GM19324 (cell line): ENCODE measurements around the gene KCNJ1.

Experiments
- ATAC-seq: cut with Tn5 transposase; IDR thresholded peaks from one replicate; pipeline ENCODE4 v1.9.1; 2021; ENCODE audit warnings: mild to moderate bottlenecking, moderate library complexity; ENCODE audit not compliant: unreplicated experiment, low FRiP score

Gene KCNJ1

GRCh38 chr11:128867277-128867676 is at the start of gene KCNJ1:
TSS of gene KCNJ1 (minus strand) at chr11:128867296. CDS start at chr11:128840243, 27,053 bp downstream.
- ATAC-seq: no peak

- no peak for ATAC-seq
These were observed 49.6 kb upstream of the KCNJ1 start for GRCh38 chr11:128916681-128917080.

GRCh38 chr11:128916037-128916572 is 49.0 kb upstream of the KCNJ1 start:
- no peak for ATAC-seq

GRCh38 chr11:128915149-128915521 is 48.0 kb upstream of the KCNJ1 start:
- ATAC-seq: no peak

- ATAC-seq: no peak
These were observed 47.4 kb upstream of the KCNJ1 start for GRCh38 chr11:128914216-128915148.

GRCh38 chr11:128913806-128914205 is 46.7 kb upstream of the KCNJ1 start:
- ATAC-seq: no peak

- ATAC-seq: no peak
These were observed 44.6 kb upstream of the KCNJ1 start for GRCh38 chr11:128911701-128912100.

- ATAC-seq: no peak
These were observed 44.1 kb upstream of the KCNJ1 start for GRCh38 chr11:128911239-128911638.

- ATAC-seq: no peak
These were observed 43.5 kb upstream of the KCNJ1 start for GRCh38 chr11:128910576-128910975.

- ATAC-seq: no peak
These were observed 42.5 kb upstream of the KCNJ1 start for GRCh38 chr11:128909438-128910125.

- ATAC-seq: no peak
These were observed 41.5 kb upstream of the KCNJ1 start for GRCh38 chr11:128908391-128909246.

GRCh38 chr11:128907585-128907984 is 40.5 kb upstream of the KCNJ1 start:
- no peak for ATAC-seq

GRCh38 chr11:128906185-128907050 is 39.3 kb upstream of the KCNJ1 start:
- no peak for ATAC-seq

GRCh38 chr11:128905345-128906184 is 38.5 kb upstream of the KCNJ1 start:
- no peak for ATAC-seq

GRCh38 chr11:128904656-128905344 is 37.7 kb upstream of the KCNJ1 start:
- no peak for ATAC-seq

- no peak for ATAC-seq
These were observed 37.2 kb upstream of the KCNJ1 start for GRCh38 chr11:128904303-128904655.

- ATAC-seq: no peak
These were observed 36.4 kb upstream of the KCNJ1 start for GRCh38 chr11:128903248-128904061.
